Smooth muscle cell (in vitro differentiated cells): ENCODE results near the gene ABRACL. TPM values are rescaled to one million over a fixed set of nuclear protein-coding genes. Genes with fewer than 3 reads are reported as not detected.

ENCODE experiments used
- DNase-seq: peaks from one replicate; lab custom pipeline; 2025; ENCODE audit not compliant: unreplicated experiment; lab: John Stamatoyannopoulos, UW
- H2AFZ ChIP-seq: fragments of 200-600 bp; sonication (generic); 2 replicates; pipeline ENCODE4 v1.6.0; 2016; ENCODE audit warnings: antibody characterized with exemption, low read depth, mild to moderate bottlenecking
- H3F3A ChIP-seq: fragments of 200-600 bp; sonication (generic); 2 replicates; pipeline ENCODE4 v1.6.0; 2017; ENCODE audit warnings: antibody characterized with exemption, low read depth
- H3K27ac ChIP-seq: fragments of 200-600 bp; sonication (generic); 2 replicates; pipeline ENCODE4 v1.5.1; 2016; ENCODE audit warnings: low read depth, mild to moderate bottlenecking
- H3K27me3 ChIP-seq: fragments of 200-600 bp; sonication (generic); 2 replicates; pipeline ENCODE4 v1.6.1; 2016; ENCODE audit warnings: low read depth, mild to moderate bottlenecking
- H3K36me3 ChIP-seq: fragments of 200-600 bp; sonication (generic); 2 replicates; pipeline ENCODE4 v1.5.1; 2016; ENCODE audit warnings: low read depth
- H3K4me1 ChIP-seq: fragments of 200-600 bp; sonication (generic); 2 replicates; pipeline ENCODE4 v1.5.1; 2016; ENCODE audit warnings: low read depth
- H3K4me2 ChIP-seq: fragments of 200-600 bp; sonication (generic); 2 replicates; pipeline ENCODE4 v1.6.0; 2016; ENCODE audit warnings: mild to moderate bottlenecking
- H3K4me3 ChIP-seq: fragments of 200-600 bp; sonication (generic); 2 replicates; pipeline ENCODE4 v1.5.1; 2016; ENCODE audit warnings: mild to moderate bottlenecking
- H3K79me2 ChIP-seq: fragments of 200-600 bp; sonication (generic); 2 replicates; pipeline ENCODE4 v1.6.0; 2016; ENCODE audit warnings: low read depth, mild to moderate bottlenecking
- H3K9ac ChIP-seq: fragments of 200-600 bp; sonication (generic); 2 replicates; pipeline ENCODE4 v1.6.0; 2016; ENCODE audit warnings: low read depth
- H3K9me3 ChIP-seq: fragments of 200-600 bp; sonication (generic); replicated peaks from 2 replicates; pipeline ENCODE4 v1.5.1; 2016; ENCODE audit warnings: low read depth
- H4K20me1 ChIP-seq: fragments of 200-600 bp; sonication (generic); 2 replicates; pipeline ENCODE4 v1.6.0; 2016; ENCODE audit warnings: low read depth
- whole genome bisulfite sequencing: methylation state at CpG from one replicate; pipeline ENCODE4 v1.1.7; 2016; ENCODE audit warnings: low lambda C conversion rate; 5-methylcytosine and 5-hydroxymethylcytosine counted together
- polyA plus RNA-seq: library from polyadenylated mRNA; unstranded; fragments of >200 nt; fragmentation: Nextera tagmentation; extraction: Ambion mirVana; gene quantifications from 2 replicates; pipeline ENCODE4 v1.2.1, GENCODE V29; 2016
- total RNA-seq: library from RNA; depleted of rRNA; stranded (reverse); fragments of >200 nt; gene quantifications from 2 replicates; pipeline ENCODE4 v1.2.3, GENCODE V29; 2014
- TF ChIP-seq, protein P1 (sequence below): fragments of 200-600 bp; sonication (generic); IDR thresholded peaks from 2 replicates; pipeline ENCODE4 v1.5.1; 2017; ENCODE audit warnings: borderline replicate concordance, mild to moderate bottlenecking, antibody characterized with exemption; ENCODE audit not compliant: insufficient read depth, poor library complexity, severe bottlenecking

ABRACL gene
- total and polyA plus RNA-seq, 2 experiments from 2014 or later = 40.3 to 47.9 TPM

DNA sequence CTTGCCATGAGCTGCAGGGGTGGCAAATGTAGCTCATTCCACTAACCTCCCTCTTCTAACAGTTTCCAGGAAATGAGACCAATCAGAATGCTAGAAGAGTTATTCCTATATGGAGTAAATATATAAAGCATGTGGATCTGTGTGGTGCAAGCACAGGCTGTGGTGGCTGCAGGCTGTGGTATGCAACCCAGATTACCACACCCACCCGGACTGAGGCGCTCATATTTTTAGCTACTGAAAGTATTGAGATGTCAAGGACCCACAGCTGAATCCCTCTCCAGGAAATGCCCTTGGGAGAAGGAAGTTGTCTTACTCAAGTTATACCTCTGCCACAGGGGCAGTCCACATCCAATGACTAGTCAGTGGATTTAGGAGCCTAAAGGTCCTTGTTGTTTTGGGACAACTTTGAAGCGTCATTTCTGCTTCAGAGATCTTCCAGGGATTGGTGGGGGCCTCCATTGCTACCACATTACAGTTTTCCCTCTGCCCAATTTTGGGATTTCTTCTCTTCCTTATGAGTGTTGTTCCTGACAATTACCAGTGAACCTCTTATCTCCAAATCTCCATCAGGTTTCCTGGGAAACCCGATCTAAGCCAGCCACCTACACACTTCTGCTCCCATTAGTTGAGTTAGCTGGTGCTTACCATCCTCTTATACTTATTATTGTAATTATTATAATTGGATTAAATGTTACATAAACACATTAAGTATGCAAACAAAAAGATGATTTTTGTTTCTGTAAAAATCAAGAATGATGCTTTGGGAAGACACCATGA lies 28.4 kb upstream of the ABRACL start:
- Histone ChIP-seq H3K4me2 (no peak overlapping the region), H3K4me1 (no peaks in the 10 kb centered on the region), H3K4me3 (no peak overlapping the region), H3K9me3 (no peaks in the 10 kb centered on the region), H3K79me2 (no peaks in the 10 kb centered on the region), H3K27ac (no peak overlapping the region), H4K20me1 (no peaks in the 10 kb centered on the region), H3F3A (no peaks in the 10 kb centered on the region), H3K27me3 (no peaks in the 10 kb centered on the region), H3K9ac (no peak overlapping the region), H2AFZ (no peak overlapping the region), H3K36me3 (no peaks in the 10 kb centered on the region)
- TF ChIP-seq, protein P1, sequence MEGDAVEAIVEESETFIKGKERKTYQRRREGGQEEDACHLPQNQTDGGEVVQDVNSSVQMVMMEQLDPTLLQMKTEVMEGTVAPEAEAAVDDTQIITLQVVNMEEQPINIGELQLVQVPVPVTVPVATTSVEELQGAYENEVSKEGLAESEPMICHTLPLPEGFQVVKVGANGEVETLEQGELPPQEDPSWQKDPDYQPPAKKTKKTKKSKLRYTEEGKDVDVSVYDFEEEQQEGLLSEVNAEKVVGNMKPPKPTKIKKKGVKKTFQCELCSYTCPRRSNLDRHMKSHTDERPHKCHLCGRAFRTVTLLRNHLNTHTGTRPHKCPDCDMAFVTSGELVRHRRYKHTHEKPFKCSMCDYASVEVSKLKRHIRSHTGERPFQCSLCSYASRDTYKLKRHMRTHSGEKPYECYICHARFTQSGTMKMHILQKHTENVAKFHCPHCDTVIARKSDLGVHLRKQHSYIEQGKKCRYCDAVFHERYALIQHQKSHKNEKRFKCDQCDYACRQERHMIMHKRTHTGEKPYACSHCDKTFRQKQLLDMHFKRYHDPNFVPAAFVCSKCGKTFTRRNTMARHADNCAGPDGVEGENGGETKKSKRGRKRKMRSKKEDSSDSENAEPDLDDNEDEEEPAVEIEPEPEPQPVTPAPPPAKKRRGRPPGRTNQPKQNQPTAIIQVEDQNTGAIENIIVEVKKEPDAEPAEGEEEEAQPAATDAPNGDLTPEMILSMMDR = no peak
- WGBS = 72% methylated on average over 4 of the region's 4 CpGs
- DNase-seq = no peak

DNA sequence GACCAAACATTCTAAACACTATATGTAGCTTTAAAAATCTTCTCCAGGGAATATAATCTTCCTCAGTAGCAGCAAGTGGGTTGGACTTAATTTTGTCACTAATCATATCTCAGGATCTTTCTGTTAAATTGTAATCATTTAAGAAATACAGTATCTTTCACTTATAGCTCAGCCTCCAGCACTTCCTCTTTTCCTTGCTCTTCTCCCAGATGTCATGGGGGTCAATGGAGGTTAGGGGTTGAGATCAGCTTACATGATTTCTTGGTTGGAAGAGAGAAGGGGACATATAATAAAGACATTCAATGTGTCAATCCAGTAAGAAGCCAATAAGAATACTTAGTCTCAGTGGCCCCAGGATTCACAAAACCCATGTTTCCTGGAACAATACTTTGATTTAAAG lies 24.8 kb upstream of the ABRACL start:
- no peak overlapping the region for H3K9ac ChIP-seq
- no peak overlapping the region for H2AFZ ChIP-seq
- no peaks in the 10 kb centered on the region for H3K9me3 ChIP-seq
- H3K27ac ChIP-seq = no peak overlapping the region
- no peak for DNase-seq
- H3K4me2 ChIP-seq = no peak overlapping the region
- H3K27me3 ChIP-seq = no peaks in the 10 kb centered on the region
- H3K4me1 ChIP-seq = no peaks in the 10 kb centered on the region
- H3K36me3 ChIP-seq = no peaks in the 10 kb centered on the region
- no peak overlapping the region for H3K4me3 ChIP-seq
- no peaks in the 10 kb centered on the region for H4K20me1 ChIP-seq
- no peaks in the 10 kb centered on the region for H3F3A ChIP-seq
- TF ChIP-seq, protein P1 = no peak
- H3K79me2 ChIP-seq = no peaks in the 10 kb centered on the region

DNA sequence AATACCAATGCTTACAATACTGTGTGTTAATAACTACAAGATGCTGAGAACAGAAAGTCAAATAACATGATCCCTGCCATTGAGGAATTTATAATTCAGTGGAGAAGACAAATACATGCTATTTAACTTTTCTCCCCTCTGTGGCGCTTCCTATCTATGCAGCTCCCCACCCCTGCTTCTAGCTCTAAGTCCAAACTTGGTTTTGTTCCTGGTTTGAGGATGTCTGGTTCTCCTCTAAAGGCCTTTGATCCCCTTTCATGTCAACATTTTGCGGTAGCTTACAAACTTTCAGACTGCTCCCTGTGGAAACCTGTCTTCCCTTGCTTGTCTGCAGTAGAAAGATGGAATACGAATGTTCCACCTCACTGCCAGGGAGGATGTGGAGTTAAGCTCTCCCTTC lies 22.1 kb upstream of the ABRACL start:
- Histone ChIP-seq H3K9me3 (no peaks in the 10 kb centered on the region), H3K4me2 (no peak overlapping the region), H2AFZ (no peak overlapping the region), H4K20me1 (no peaks in the 10 kb centered on the region), H3K79me2 (no peaks in the 10 kb centered on the region), H3F3A (no peaks in the 10 kb centered on the region), H3K4me1 (no peaks in the 10 kb centered on the region), H3K36me3 (no peaks in the 10 kb centered on the region), H3K27ac (no peak overlapping the region), H3K4me3 (no peak overlapping the region), H3K9ac (no peak overlapping the region), H3K27me3 (no peaks in the 10 kb centered on the region)
- no peak for DNase-seq
- 68% methylated on average over 3 of the region's 3 CpGs for WGBS
- TF ChIP-seq, protein P1 = no peak

DNA sequence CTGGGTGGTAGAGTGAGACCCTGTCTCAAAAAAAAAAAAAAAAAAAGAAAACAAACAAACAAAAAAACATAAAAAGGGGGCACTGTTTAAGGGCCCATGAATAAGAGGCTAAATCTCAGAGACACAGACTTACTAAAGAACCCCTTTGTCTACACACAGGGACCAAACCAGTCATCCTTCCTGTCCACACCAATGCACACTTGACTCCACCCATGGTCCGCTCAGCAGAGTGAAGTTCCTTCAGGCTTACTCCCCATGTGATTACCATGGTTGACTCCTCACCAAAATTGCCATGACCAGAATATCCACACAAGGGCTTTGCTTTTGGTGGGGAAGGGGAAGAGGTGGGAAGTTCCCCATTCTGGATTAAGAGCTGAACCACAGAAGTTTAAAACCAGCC lies 21.1 kb upstream of the ABRACL start:
- no peak for DNase-seq
- Histone ChIP-seq H3K27ac (no peak overlapping the region), H3F3A (no peaks in the 10 kb centered on the region), H3K9ac (no peak overlapping the region), H3K79me2 (no peaks in the 10 kb centered on the region), H3K4me1 (no peaks in the 10 kb centered on the region), H3K36me3 (no peaks in the 10 kb centered on the region), H3K27me3 (no peaks in the 10 kb centered on the region), H3K4me3 (no peak overlapping the region), H3K9me3 (no peaks in the 10 kb centered on the region), H3K4me2 (no peak overlapping the region), H2AFZ (no peak overlapping the region), H4K20me1 (no peaks in the 10 kb centered on the region)
- WGBS = 100% methylated on average over 1 of the region's 1 CpG
- TF ChIP-seq, protein P1 = no peak
